HG02870 (cell line): ENCODE results near the gene RBSN.
A peak's percentile ranks its signal among the peaks of the same experiment; 100 is the strongest.
"Not testable (repeated sequence)": the region's sequence is repeated elsewhere in the genome, so short reads cannot be mapped to it uniquely, and the experiment has no call there.

ENCODE experiments used
- ATAC-seq: cut with Tn5 transposase; IDR thresholded peaks from one replicate; pipeline ENCODE4 v1.9.1; 2021; ENCODE audit warnings: mild to moderate bottlenecking, moderate library complexity; ENCODE audit not compliant: unreplicated experiment

Gene RBSN

GRCh38 chr3:15098503-15099363 lies at the start of gene RBSN:
TSS of gene RBSN (minus strand) at chr3:15099148. CDS start at chr3:15096120, 3,028 bp downstream.
- ATAC-seq: peak; percentile 75

GRCh38 chr3:15148614-15149013 lies 49.7 kb upstream of the RBSN start:
- ATAC-seq: no peak

- ATAC-seq: not testable (repeated sequence)
These were observed 37.9 kb upstream of the RBSN start for GRCh38 chr3:15136885-15137284.

GRCh38 chr3:15134968-15135367 lies 36.0 kb upstream of the RBSN start:
- not testable (repeated sequence) for ATAC-seq

GRCh38 chr3:15128403-15128802 lies 29.5 kb upstream of the RBSN start:
- ATAC-seq: not testable (repeated sequence)

- ATAC-seq: not testable (repeated sequence)
These were observed 28.0 kb upstream of the RBSN start for GRCh38 chr3:15126975-15127374.

GRCh38 chr3:15122398-15122797 lies 23.4 kb upstream of the RBSN start:
- ATAC-seq: no peak

- no peak for ATAC-seq
These were observed 23.0 kb upstream of the RBSN start for GRCh38 chr3:15121936-15122335.

GRCh38 chr3:15120986-15121385 lies 22.0 kb upstream of the RBSN start:
- no peak for ATAC-seq

GRCh38 chr3:15117011-15117410 lies 18.1 kb upstream of the RBSN start:
- ATAC-seq: no peak

GRCh38 chr3:15116032-15116669 lies 17.2 kb upstream of the RBSN start:
- ATAC-seq: no peak

GRCh38 chr3:15114466-15115358 lies 15.8 kb upstream of the RBSN start:
- ATAC-seq: no peak

- ATAC-seq: no peak
These were observed 14.9 kb upstream of the RBSN start for GRCh38 chr3:15113884-15114283.

GRCh38 chr3:15113471-15113870 lies 14.5 kb upstream of the RBSN start:
- ATAC-seq: no peak

GRCh38 chr3:15112011-15112410 lies 13.1 kb upstream of the RBSN start:
- no peak for ATAC-seq

GRCh38 chr3:15110206-15110605 lies 11.3 kb upstream of the RBSN start:
- no peak for ATAC-seq

GRCh38 chr3:15108869-15109268 lies 9.9 kb upstream of the RBSN start:
- no peak for ATAC-seq

- ATAC-seq: peak; percentile 61
These were observed 9.2 kb upstream of the RBSN start for GRCh38 chr3:15108082-15108545.

- ATAC-seq: no peak
These were observed 8.4 kb upstream of the RBSN start for GRCh38 chr3:15107075-15107947.

- ATAC-seq: no peak
These were observed 3.9 kb upstream of the RBSN start for GRCh38 chr3:15102836-15103235.
